ENCODE measurements around the gene NAALADL2. TPM values are rescaled to one million over a fixed set of nuclear protein-coding genes. Genes with fewer than 3 reads are reported as not detected.
"Not testable (repeated sequence)": the region's sequence is repeated elsewhere in the genome, so short reads cannot be mapped to it uniquely, and the experiment has no call there.

Gene NAALADL2
- total RNA-seq, 1 donor from 2014 or later = 1.1 TPM

DNA sequence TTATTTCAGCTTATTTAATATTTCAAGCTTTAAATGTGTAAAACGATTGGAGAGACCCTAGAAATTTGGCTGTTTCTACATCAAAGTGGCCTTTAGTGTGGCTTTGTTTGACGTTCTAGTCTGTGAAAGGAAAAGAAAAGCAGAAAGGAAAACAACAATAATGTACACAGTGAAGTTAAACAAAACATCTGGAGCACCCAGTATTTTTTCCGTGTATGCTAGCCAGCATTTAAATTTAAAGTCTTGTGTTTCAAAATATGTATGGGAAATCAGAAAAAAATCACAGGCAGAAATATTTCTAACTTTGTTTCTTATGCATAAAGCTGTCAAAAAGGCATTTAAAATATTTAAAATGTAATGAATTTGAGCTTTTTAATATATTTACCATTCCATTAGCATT is 218.1 kb downstream of the NAALADL2 start:
- H3K4me3 ChIP-seq (ENCODE audit: low read depth, low read length) = no peak overlapping the region
- TF ChIP-seq, protein P1, sequence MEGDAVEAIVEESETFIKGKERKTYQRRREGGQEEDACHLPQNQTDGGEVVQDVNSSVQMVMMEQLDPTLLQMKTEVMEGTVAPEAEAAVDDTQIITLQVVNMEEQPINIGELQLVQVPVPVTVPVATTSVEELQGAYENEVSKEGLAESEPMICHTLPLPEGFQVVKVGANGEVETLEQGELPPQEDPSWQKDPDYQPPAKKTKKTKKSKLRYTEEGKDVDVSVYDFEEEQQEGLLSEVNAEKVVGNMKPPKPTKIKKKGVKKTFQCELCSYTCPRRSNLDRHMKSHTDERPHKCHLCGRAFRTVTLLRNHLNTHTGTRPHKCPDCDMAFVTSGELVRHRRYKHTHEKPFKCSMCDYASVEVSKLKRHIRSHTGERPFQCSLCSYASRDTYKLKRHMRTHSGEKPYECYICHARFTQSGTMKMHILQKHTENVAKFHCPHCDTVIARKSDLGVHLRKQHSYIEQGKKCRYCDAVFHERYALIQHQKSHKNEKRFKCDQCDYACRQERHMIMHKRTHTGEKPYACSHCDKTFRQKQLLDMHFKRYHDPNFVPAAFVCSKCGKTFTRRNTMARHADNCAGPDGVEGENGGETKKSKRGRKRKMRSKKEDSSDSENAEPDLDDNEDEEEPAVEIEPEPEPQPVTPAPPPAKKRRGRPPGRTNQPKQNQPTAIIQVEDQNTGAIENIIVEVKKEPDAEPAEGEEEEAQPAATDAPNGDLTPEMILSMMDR (IDR thresholded peaks at IDR 0.05; ENCODE audit: insufficient read depth, low read length, severe bottlenecking) = no peak
- H3K36me3 ChIP-seq (ENCODE audit: control insufficient read depth, insufficient read depth, low read length) = no peaks in the 10 kb centered on the region
- FAIRE-seq (no peak), DNase-seq (ENCODE audit: low read depth) (no peak)
- H3K27me3 ChIP-seq (ENCODE audit: control insufficient read depth, insufficient read depth, low read length) = no peaks in the 10 kb centered on the region

DNA sequence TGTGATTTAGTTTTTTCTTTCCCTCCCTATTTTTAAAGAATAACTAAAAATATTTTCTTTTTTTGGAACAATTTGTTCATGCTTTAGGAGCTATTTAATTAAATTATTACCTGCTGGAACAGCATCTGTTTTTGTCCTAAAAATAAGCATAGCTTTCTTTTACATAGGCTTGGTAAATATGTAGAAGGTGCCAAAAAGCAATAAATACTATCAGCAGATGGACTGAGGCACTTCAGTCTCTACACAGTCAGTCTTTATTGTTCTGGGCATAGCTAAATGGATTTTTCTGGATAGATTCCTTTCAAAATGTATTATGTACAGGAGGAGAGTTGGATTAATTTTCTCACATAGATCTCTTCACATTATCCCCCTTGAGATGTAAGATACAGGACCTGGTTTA is 223.5 kb downstream of the NAALADL2 start:
- no peaks in the 10 kb centered on the region for H3K36me3 ChIP-seq (ENCODE audit: control insufficient read depth, insufficient read depth, low read length)

DNA sequence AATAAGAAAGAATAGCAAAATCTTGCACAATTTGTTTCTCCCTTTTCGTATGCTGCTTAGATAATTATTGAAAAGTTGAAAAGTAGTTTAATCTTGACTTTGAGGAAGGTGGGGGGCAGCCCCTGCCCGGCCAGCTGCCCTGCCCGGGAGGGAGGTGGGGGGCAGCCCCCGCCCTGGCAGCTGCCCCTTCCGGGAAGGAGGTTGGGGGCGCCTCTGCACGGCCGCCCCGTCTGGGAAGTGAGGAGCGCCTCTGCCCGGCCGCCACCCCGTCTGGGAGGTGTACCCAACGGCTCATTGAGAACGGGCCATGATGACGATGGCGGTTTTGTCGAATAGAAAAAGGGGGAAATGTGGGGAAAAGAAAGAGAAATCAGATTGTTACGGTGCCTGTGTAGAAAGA is 228.0 kb downstream of the NAALADL2 start:
- H3K4me3 ChIP-seq (ENCODE audit: low read depth, low read length); DNase-seq (ENCODE audit: low read depth); H3K27me3 ChIP-seq (ENCODE audit: control insufficient read depth, insufficient read depth, low read length); H3K36me3 ChIP-seq (ENCODE audit: control insufficient read depth, insufficient read depth, low read length); FAIRE-seq: not testable (repeated sequence)

More for the DNA sequence above, 223.5 kb downstream of the NAALADL2 start:
- FAIRE-seq (no peak), DNase-seq (ENCODE audit: low read depth) (no peak)
- TF ChIP-seq, protein P1 (IDR thresholded peaks at IDR 0.05; ENCODE audit: insufficient read depth, low read length, severe bottlenecking) = no peak
- Histone ChIP-seq H3K27me3 (ENCODE audit: control insufficient read depth, insufficient read depth, low read length) (no peaks in the 10 kb centered on the region), H3K4me3 (ENCODE audit: low read depth, low read length) (no peak overlapping the region)

DNA sequence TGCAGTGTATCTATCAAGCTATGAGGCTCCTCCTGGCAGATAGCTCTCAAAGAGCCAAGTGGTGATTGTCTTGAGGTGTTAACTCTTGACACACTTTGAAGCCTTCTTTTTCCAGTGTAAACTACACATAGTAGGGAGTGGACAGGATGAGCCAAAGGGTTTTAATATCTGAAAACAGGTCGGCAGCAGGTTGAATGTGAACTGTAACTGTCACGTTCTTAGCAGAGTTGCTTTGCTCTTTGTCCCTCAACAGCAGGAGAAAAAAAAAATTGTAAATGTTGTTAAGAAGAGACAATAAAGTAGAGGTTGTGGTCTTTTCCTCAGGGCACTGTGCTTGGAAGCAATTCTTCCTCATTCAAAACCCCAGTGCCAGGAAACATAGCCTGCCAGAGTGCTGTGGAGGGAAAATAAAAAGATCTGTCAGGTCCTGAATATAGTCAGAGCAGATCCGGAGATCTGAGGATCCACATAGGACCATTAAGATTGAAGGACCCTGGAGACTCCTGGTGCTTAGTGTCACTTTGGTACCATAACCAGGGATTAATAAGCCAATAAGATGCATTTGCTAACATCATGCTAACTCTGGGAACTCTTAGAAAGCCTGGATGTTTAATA is 229.7 kb downstream of the NAALADL2 start:
- Histone ChIP-seq H3K4me3 (ENCODE audit: low read depth, low read length) (no peak overlapping the region), H3K27me3 (ENCODE audit: control insufficient read depth, insufficient read depth, low read length) (no peaks in the 10 kb centered on the region), H3K36me3 (ENCODE audit: control insufficient read depth, insufficient read depth, low read length) (no peaks in the 10 kb centered on the region)
- FAIRE-seq (no peak), DNase-seq (ENCODE audit: low read depth) (no peak)
- TF ChIP-seq, protein P1 (IDR thresholded peaks at IDR 0.05; ENCODE audit: insufficient read depth, low read length, severe bottlenecking) = no peak

DNA sequence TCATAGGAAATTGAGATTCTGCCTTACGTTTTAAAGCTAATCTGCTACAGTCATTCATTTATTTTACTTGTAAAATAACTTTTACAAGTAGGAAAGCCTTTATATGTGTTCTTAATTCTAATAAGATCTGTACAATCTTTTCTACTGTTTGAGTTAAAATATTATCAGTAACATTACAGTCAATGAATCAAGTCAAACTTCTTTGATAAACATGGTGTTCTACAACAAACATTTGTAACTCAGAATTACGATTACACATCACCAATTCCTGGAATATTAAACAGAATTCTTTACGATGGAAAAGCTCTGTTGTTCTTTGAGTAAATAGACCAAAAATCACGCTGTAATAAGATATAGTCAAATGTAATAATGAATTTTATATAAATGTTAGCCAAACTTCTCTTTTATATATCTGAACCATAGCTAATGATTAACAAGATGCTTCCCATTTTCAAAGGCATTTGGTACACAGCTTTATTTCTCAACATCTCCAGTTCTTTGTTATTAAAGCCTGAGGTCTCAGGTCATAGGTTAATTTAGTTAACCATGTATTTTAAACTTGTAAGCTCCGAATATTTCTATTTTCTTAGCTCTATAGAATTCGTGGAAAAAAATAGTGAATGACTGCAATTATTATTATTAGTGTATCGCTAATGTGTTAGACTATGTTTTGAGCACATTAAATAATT is 232.4 kb downstream of the NAALADL2 start:
- H3K4me3 ChIP-seq (ENCODE audit: low read depth, low read length) = no peak overlapping the region
- H3K36me3 ChIP-seq (ENCODE audit: control insufficient read depth, insufficient read depth, low read length) = no peaks in the 10 kb centered on the region
- H3K27me3 ChIP-seq (ENCODE audit: control insufficient read depth, insufficient read depth, low read length) = no peaks in the 10 kb centered on the region
- FAIRE-seq (no peak), DNase-seq (ENCODE audit: low read depth) (no peak)
- TF ChIP-seq, protein P1 (IDR thresholded peaks at IDR 0.05; ENCODE audit: insufficient read depth, low read length, severe bottlenecking) = no peak

DNA sequence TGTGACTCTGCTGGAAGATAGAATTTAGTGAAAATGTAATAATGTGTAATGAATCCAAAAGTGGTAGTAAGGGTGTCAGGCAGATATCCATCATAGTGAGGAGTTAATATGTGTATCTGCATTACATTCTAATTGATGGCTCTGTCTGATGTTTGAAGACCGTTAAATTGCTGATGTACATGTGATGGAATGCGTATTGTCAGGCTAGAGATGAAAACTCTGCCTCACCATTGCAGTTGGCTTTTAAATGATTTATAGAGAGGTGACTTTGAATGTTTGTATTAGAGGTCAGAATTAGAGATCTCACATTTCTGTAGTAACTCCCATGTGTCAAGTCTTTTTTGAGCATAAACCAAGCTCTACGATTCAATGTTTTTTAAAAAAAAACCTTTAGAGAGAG is 234.6 kb downstream of the NAALADL2 start:
- Histone ChIP-seq H3K36me3 (ENCODE audit: control insufficient read depth, insufficient read depth, low read length) (no peaks in the 10 kb centered on the region), H3K27me3 (ENCODE audit: control insufficient read depth, insufficient read depth, low read length) (no peaks in the 10 kb centered on the region), H3K4me3 (ENCODE audit: low read depth, low read length) (no peak overlapping the region)
- no peak for FAIRE-seq
- no peak for DNase-seq (ENCODE audit: low read depth)
- TF ChIP-seq, protein P1 (IDR thresholded peaks at IDR 0.05; ENCODE audit: insufficient read depth, low read length, severe bottlenecking) = no peak

Measured in bronchial epithelial cell (primary cell).